GM12801 (cell line): ENCODE results near the gene DAGLA.

Experiments
- TF ChIP-seq, protein P1 (sequence below): IDR thresholded peaks from one replicate; pipeline ENCODE4 v1.5.1; 2011; ENCODE audit warnings: control low read depth; ENCODE audit not compliant: insufficient read length; ENCODE audit errors: extremely low read depth

The DAGLA gene

DNA sequence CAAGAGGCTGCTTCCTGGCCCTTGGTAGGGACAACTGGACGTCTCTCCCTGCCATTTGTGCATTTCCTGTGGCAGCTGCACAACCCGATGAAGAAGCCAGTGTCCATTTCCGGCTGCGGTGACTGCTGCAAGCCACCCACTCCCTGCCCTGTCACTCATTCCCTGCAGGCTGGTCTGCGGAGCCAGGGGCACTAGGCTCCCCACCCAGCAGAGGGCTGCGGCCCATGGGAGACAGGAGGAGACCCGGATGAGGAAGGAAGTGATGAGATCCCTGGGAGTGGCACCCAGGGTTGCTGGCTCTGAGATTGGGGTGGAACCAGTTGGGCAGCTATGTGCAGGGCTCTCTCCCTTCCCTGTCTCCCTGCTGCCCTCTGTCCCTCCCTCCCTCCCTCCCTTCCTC, 62.2 kb downstream of the DAGLA start:
- TF ChIP-seq, protein P1, sequence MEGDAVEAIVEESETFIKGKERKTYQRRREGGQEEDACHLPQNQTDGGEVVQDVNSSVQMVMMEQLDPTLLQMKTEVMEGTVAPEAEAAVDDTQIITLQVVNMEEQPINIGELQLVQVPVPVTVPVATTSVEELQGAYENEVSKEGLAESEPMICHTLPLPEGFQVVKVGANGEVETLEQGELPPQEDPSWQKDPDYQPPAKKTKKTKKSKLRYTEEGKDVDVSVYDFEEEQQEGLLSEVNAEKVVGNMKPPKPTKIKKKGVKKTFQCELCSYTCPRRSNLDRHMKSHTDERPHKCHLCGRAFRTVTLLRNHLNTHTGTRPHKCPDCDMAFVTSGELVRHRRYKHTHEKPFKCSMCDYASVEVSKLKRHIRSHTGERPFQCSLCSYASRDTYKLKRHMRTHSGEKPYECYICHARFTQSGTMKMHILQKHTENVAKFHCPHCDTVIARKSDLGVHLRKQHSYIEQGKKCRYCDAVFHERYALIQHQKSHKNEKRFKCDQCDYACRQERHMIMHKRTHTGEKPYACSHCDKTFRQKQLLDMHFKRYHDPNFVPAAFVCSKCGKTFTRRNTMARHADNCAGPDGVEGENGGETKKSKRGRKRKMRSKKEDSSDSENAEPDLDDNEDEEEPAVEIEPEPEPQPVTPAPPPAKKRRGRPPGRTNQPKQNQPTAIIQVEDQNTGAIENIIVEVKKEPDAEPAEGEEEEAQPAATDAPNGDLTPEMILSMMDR, result no peak

- TF ChIP-seq, protein P1, result no peak
Measured at GRCh38 chr11:61743486-61744095, 63.4 kb downstream of the DAGLA start.

DNA sequence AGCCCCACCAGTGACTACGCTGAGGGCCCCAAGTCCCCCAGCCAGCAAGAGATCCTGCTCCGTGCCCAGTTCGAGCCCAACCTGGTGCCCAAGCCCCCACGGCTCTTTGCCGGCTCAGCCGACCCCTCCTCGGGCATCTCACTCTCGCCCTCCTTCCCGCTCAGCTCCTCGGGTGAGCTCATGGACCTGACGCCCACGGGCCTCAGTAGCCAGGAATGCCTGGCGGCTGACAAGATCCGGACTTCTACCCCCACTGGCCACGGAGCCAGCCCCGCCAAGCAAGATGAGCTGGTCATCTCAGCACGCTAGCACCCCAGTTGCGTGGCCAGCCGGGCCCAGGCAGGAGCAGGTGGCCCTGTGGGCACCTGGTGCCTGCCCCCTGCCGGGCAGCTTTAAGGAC, 64.0 kb downstream of the DAGLA start:
- TF ChIP-seq, protein P1, result no peak

DNA sequence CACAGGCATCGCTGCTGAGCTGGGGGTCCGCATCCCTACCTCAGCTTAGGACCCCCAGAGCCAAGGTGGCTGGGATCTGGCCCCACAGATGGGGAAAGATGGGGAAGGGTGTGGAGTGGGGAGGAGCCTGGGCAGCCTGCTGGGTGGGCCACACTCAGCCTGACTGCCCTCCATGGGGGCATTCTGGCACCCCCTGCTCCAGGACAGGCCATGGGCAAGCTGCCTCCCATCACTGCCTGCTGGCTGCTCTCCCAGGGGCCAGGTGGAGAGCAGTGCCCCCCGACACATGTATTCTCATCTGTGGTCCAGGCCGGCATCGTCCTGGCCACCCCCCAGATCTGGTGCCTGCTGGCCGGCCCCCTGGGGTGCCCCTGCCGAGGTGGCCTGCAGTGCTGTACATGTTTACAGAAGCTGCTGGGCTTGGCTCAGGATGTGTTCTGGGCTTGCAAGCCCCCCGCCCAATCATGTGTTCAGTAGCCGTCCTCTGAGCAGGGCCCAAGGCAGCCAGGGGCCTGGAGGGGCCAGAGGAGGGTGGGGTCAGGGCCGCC, 64.5 kb downstream of the DAGLA start:
- TF ChIP-seq, protein P1, result no peak

DNA sequence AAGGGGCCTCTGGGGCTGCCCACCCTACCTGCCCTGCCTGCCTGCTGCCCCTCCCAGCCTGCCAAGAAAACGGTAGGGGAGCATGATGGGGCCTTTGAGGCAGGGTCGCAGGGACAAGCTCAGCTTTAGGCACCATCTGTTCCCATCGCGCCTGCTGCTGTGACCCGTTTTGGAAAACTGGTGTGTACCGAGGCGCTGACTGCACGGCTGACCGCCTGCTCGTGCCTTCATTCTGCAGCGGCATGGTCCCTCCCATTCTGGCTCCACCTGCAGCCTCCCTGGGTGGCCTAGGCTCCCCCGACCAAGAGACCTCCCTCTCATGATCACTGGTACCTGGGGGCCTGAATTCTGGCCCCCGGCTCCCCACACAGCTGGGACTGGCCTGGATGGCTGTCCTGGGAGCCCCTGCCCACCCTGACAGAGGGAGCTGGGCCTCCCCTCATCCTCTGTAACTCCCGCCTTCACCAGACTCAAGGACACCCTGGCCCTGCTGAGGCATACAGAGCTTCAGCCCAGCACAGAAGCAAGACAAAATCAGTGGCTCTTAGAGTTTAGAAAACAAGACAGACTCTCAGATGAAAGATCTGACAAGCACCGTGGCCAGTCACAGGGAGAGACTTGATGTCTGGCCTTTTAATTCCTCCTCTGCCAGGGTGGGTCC, 65.7 kb downstream of the DAGLA start:
- TF ChIP-seq, protein P1, result no peak

- TF ChIP-seq, protein P1, result no peak
Measured at GRCh38 chr11:61746442-61747191, 66.4 kb downstream of the DAGLA start.
